ENCODE results near the gene FAM149A. TPM values are rescaled to one million over a fixed set of nuclear protein-coding genes. Genes with fewer than 3 reads are reported as not detected.

FAM149A gene
- polyA plus RNA-seq, 5 donors = 17.6 to 27.7 (median 24.1) TPM

DNA sequence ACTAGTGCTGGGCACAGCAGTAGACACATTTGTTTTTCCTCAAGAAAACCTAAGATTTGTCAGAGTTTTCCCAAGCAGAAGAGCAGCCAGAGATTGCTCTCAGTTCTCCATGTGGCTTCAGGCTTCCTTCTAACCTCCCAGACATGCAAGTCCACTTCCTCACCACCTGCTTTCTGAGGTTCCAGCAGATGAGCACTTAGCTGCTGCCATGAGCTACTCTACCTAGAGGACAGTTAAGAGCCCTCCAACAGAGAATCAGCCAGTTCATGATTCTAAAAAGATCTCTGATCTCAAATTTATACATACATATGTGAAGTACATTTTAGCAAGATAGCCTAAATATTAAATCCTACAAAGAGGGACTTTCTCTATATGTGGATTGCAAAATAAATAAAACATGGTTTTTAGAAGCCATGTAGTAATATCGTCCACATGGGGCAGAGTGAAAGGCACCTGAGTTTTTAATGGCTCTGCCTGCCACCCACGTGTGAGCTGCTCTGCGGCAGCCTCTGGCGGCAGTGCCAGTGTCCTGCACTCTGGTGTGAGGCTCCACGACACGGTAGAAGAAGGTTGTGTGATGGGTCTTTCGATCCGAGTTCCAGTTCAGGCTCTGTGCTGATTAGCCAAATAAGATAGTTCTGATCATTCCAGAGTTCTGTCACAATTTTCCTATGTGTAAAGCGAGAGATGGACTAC lies 97.2 kb downstream of the FAM149A start:
- DNase-seq = no peak

DNA sequence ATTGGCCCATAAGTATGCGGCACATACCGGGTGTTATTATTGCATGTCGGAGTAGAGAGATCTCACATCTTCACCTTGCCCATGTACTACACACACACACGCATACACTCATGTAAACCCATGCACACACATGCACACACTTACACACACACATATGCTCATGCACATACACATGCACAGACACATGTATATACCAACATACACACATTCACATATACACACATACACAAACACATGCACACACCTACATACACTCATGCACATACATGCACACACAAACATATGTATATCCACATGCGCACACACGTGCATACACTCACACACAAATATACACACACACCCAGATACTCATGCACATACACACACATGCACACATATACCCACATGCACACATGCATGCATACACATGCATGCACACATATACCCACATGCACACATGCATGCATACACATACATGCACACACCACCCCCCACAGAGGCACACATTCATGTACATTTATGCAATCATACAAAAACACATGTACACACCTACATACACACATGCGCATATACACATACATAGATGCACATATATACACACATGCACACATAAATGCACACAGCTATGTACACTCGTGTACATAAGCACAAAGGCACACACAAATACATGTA lies 98.1 kb downstream of the FAM149A start:
- DNase-seq = no peak

- peak in 1 of 2 donors; percentile 24 for DNase-seq
Measured at GRCh38 chr4:186203406-186203805, 98.9 kb downstream of the FAM149A start.

DNA sequence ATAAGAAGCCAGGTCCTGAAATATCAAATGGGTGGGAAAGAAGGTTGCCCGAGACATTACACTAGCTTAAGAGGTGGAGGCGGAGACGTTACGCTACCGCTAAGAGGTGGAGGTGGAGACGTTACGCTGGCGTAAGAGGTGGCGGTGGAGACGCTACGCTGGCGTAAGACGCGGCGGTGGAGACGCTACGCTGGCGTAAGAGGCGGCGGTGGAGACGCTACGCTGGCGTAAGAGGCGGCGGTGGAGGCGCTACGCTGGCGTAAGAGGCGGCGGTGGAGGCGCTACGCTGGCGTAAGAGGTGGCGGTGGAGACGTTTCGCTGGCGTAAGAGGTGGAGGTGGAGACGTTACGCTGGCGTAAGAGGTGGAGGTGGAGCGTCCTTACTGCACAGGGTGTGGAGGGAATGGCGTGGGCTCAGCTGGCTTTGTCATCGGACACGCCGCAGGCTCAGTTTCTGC lies 99.6 kb downstream of the FAM149A start:
- DNase-seq = no peak

GRCh38 chr4:186204686-186205085 lies 100.2 kb downstream of the FAM149A start:
- no peak for DNase-seq

- DNase-seq = no peak
Measured at GRCh38 chr4:186205156-186205555, 100.7 kb downstream of the FAM149A start.

- DNase-seq = peak in 1 of 2 donors; percentile 31
Measured at GRCh38 chr4:186216465-186217024, 112.0 kb downstream of the FAM149A start.

- DNase-seq = no peak
Measured at GRCh38 chr4:186217733-186218293, 113.3 kb downstream of the FAM149A start.

GRCh38 chr4:186221624-186222023 lies 117.1 kb downstream of the FAM149A start:
- no peak for DNase-seq

Other genes starting within 250 kb of the FAM149A start
- gene TLR3, start 35.5 kb upstream of the FAM149A start, polyA plus RNA-seq (ENCODE audit: insufficient read depth in 1 of 5, insufficient read length in 5 of 5, low replicate concordance in 1 of 5) = 10 to 100 TPM in 3 of 5 donors, 1 to 10 TPM in 2; 8.6 to 13.6 (median 13.1) TPM
- 10 to 100 TPM in 3 of 5 donors, 1 to 10 TPM in 2; 6.0 to 16.6 (median 13.1) TPM for gene CYP4V2, start 86.9 kb downstream of the FAM149A start, polyA plus RNA-seq (ENCODE audit: insufficient read depth in 1 of 5, insufficient read length in 5 of 5, low replicate concordance in 1 of 5)
- 1 to 10 TPM; 1.2 to 3.0 (median 1.5) TPM for gene KLKB1, start 122.8 kb downstream of the FAM149A start, polyA plus RNA-seq (ENCODE audit: insufficient read depth in 1 of 5, insufficient read length in 5 of 5, low replicate concordance in 1 of 5)
- 1 to 10 TPM in 1 of 5 donors, under 1 TPM in 4; 0.41 to 1.8 (median 0.87) TPM for gene F11, start 161.5 kb downstream of the FAM149A start, polyA plus RNA-seq (ENCODE audit: insufficient read depth in 1 of 5, insufficient read length in 5 of 5, low replicate concordance in 1 of 5)